NCI-H2227 treated with DMSO at 0.1 percent for 48 hours (cell line): Measurements from ENCODE around the gene STAB1.

Experiments
- DNase-seq: peaks from one replicate; lab custom pipeline; 2025; lab: John Stamatoyannopoulos, UW

Gene STAB1

DNA sequence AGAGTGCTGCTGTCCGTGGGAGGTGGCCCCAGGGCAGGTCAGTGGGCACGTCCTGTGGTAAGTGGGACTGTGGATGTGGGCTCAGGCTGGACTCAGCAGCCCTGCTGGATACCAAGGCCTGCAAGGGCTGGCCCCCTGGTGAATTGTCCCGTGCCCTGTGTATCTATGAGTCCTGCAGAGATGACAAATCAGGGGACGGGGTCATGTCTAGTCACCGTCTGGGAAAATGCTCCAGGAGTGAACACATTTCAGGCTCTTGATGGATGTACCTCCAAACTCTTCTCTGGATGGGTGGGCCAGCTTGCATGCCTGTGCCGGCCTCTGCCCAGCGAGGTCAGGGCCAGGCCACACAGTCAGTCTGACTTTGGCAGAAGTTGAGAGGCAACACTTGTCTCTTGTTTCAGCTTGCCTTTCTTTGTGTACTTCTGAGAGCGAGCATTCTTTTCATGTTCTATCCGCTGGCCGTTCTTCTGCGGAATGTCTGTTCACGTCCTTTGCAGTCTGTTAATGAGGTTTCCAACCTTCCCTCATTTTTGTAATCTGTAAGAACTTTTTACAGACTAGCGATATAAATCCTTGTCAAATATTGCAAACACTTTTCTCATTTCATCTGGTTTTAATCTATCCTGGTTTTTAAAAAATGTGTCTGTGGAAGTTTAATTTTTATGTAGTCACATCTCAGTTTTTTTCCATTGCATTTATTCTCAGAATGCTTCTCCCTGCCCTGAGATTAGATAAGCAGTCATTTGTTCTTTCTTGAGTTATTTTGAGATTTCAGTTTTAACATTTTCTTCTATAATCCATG, 11.4 kb upstream of the STAB1 start:
- DNase-seq: no peak

DNA sequence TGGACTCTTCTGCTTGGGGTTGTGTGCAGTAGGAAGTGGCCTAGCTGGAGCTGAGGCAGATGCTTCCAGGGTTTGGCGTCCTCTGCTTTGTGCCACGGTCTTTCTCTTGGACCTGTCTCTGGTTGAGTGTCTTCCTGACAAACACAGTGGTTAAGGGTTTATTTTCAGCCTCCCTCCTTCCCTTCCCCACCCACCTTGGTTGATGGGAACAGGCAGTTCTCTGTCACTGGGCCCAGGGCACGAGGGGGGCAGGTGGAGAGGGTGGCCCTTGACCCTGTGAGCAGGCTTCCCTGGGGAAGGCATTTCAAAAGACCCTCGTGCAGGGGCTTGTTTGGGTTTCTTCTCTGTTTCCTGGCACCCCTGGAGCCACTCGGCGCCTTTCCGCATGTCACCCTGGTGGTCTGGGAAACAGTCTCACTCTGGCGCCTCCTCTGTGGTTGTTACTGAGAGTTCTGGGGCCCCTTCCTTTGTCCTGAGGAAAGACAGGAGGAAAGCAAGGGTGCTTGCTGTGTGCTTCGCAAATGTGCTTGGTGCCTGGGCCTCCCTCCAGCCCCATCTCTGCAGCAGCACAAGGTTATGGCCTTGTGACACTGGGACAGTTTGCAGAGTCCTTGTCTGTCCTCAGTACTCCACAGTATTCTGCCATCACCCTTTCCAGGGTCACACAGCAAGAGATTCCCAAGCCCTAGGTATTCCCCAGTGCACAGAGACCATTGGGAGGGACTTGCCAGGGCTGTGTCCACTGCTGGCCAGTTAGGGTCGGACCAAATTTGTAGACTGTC, 10.3 kb upstream of the STAB1 start:
- no peak for DNase-seq

- no peak for DNase-seq
These were observed 7.9 kb upstream of the STAB1 start for GRCh38 chr3:52487050-52487787.

GRCh38 chr3:52487788-52488691, 7.1 kb upstream of the STAB1 start:
- no peak for DNase-seq

- no peak for DNase-seq
These were observed 6.4 kb upstream of the STAB1 start for GRCh38 chr3:52488746-52489145.

DNA sequence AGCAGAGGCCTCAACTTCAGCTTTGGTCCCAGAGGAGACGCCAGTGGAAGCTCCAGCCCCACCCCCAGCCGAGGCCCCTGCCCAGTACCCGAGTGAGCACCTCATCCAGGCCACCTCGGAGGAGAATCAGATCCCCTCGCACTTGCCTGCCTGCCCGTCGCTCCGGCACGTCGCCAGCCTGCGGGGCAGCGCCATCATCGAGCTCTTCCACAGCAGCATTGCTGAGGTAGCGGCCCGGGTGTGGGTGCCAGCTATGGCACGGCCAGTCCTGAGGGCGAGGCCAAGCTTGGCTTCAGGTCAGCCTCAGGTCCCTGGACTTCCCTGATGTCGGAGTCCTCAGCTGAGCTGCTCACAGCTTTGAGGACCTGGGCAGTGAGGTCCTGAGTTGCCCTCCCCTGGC, 5.7 kb upstream of the STAB1 start:
- DNase-seq: no peak

- no peak for DNase-seq
These were observed 4.9 kb upstream of the STAB1 start for GRCh38 chr3:52490035-52490938.

GRCh38 chr3:52490939-52491526, 4.1 kb upstream of the STAB1 start:
- no peak for DNase-seq

- no peak for DNase-seq
These were observed 3.1 kb upstream of the STAB1 start for GRCh38 chr3:52492059-52492458.

- no peak for DNase-seq
These were observed 1.7 kb upstream of the STAB1 start for GRCh38 chr3:52493232-52494017.

GRCh38 chr3:52494445-52494844, 693 bp upstream of the STAB1 start:
- DNase-seq: no peak

DNA sequence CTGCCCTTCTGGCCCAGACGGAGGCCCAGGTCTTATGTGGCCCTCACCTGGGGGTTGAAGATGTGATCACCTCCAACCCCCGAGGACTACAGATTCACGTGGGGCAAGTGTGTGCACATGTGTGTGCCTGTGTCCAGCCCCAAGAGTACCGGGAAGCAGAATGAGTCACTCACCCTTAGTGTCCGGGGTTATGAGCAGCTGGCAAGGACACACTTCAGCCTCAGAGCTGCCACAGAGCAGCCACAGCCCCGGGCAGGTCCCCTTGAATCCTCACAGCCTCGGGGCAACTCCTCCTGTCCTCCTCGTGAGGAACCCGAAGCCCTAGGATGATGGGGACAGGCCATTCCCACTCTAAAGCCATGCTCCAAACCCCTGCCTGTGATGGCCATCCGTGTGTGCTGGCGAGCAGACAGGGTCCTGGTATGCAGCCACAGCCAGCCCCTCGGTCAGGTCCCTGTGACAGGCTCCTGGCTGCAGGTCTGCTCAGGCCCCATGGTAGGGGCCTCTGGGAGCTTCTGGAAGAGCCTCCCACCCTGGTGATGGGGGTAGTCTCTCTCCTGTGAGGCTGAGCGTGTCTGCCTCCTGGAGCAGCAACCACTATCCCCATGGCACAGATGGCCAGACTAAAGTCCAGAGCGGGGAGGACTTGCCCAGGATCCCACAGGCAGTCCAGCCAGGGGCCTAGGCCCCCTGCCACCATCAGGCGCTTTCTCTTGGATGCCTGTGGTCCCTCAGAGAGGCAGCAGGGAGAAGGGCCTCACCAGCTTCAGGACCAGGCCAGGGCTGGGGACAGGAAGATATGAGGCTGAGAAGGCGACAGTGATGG, 852 bp downstream of the STAB1 start:
- DNase-seq: no peak

- DNase-seq: no peak
These were observed 3.3 kb downstream of the STAB1 start for GRCh38 chr3:52498137-52499054.

DNA sequence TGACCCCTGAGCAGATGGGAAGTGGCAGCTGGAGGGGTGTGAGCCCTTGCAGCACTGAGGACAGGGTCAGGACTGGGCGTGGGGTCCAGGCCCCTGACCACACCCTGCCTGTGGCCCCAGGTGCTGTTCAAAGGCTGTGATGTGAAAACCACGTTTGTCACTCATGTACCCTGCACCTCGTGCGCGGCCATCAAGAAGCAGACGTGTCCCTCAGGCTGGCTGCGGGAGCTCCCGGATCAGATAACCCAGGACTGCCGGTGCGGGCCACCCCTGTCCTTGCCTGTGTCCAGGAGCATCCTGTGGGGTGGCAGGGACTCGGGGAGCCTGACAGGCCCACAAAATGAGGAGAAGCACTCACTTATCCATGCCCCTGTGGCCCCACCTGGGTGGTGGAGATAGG, 5.9 kb downstream of the STAB1 start:
- no peak for DNase-seq

GRCh38 chr3:52502001-52502400, 6.9 kb downstream of the STAB1 start:
- no peak for DNase-seq

DNA sequence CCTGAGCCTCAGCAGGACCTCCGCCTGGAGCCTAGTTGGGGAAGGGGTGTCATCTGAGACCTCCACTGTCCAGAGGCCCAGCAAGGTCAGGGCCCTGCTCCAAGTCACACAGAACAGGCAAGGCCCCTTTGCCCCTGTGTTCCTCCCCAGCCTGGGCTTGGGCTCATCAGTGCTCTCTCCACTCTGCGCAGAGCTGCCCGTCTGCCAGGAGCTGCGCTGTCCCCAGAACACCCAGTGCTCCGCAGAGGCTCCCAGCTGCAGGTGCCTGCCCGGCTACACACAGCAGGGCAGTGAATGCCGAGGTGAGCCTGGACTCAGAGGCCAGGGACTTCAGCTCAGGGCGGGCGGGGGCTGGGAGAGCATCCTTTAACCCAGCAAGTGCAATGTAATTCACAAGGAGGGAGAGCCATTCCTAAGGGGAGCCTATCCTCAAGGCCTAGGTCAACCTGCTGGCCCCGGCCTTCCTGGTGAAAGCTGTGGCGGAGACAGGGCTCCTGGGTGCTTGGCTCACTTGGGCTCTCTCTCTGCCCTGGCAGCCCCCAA, 7.7 kb downstream of the STAB1 start:
- no peak for DNase-seq

DNA sequence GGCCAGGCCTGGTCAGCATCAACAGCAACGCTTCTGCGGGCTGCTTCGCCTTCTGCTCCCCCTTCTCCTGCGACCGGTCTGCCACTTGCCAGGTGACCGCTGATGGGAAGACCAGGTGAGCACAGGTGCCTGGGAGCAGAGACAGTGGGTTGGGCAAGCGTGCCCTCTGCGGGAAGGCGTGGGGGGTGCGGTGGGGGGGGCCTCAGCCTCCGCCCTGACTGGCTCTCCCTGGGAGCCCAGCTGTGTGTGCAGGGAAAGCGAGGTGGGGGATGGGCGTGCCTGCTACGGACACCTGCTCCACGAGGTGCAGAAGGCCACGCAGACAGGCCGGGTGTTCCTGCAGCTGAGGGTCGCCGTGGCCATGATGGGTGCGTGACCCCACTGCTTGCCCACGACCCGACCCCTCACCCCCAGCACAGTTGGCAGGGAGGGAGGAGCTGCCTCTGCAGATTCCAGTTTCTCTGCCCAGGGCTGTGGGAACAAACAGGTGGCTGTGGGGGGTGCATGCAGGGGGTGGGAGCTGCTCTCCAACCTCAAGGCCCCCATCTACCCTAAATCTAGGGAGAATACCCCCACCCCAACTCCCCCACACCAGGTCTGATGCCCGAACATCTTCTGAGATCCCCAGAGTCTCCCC, 8.8 kb downstream of the STAB1 start:
- no peak for DNase-seq
